HG03135 (cell line): ENCODE results near the gene IRF2.

Source experiments
- ATAC-seq: cut with Tn5 transposase; IDR thresholded peaks from one replicate; pipeline ENCODE4 v1.9.1; 2021; ENCODE audit warnings: mild to moderate bottlenecking, moderate library complexity; ENCODE audit not compliant: unreplicated experiment

The IRF2 gene

DNA sequence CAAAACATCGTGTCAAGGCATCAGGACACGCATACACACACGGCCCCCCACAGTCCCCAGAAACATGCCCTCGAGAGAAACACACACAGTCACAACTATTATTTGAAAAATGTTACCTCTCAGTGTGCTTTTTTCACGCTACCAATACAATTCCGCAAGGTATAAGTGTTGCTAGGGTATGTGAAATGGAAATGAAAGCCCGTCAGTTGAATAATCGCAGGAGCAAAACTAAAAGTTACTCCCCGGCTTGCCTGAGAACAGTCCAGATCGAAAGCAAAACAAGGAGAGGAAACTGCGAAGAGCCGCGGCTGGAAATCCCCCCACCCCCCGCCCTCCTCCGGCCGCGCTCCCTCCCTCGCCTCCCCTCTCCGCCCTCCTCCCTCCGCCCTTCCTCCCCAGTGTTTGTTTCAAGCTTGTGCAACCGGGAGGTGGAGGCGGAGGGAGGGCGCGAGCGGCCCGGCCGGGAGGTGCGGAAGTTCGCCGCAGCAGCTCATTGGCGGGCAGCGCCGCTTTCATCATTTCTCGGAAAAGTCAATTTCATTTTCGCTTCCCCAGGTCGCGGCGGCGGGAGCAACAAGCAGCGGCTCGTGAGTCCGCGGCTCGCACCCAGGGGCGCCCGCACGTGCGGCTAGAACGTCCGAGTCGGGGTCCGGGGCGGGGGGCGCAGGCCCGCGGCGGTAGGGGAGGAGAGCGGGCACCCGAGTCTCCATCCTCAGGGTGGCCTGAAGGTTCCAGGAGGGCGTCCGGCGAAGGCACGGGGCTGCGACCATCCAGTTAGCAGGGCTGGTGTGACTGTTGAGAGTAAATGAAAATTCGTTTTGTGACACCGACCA lies at the start of gene IRF2:
IRF2 (minus strand) TSS at position 288 of the 833 bp plus-strand sequence. CDS start 45,486 bp downstream, outside the sequence.
- peak; percentile 61 for ATAC-seq

DNA sequence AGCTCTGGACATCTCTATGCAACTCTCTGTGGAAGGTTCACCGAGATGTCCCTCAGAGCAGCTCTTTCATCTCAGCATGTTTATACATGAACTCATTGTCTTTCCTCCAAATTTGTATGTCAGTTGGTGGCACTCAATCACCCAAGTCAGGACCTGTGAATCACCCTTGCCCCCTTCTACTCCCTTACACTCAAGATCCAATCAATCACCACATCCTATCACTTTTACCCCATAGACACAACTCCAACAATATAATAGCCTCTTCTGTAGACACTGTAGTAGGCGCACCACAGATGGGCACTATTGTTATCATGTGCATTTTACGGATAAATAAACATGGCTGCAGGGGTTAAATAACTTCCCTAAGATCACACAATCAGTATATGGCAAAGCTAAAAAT lies 41.3 kb upstream of the IRF2 start:
- no peak for ATAC-seq

DNA sequence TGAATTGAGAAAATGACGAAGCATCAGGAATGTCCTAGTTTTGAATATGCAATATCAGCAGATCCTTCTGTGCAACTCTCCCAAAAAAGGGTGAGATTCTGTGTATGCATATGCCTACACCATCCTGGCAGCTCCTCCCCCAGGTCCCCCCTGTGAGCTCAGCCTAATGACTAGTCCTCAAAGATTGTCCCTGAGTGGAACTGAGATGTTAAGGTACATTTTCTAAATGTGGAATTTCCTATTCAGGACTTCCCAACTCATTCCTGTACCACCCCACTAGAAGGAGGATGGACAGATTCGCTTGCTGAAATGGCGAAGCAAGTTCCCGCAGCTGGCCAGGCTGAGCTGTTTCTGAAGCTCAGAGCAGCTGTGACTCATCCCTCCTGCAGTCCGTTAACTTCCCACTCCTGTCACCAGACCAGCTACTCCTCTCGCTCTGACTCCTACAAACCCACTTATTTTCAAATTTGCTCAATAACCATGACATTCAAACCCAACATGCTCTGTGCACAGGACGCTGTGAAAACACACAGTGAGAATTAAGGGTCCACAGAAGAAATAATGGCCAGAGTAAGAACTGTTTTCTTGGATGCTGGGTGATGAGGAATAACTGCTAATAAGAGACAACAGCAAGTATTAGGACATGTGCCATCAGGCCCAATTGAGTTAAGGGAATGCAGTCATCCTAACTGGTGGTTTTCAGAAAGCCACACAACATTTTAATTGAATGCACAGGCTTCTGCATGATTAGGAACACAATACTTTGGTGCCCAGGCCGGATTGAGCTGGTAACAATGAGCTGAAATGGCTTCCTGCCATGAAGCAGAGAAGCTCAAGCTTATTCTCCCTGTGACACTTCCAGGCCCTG lies 40.0 kb upstream of the IRF2 start:
- peak; percentile 96 for ATAC-seq

DNA sequence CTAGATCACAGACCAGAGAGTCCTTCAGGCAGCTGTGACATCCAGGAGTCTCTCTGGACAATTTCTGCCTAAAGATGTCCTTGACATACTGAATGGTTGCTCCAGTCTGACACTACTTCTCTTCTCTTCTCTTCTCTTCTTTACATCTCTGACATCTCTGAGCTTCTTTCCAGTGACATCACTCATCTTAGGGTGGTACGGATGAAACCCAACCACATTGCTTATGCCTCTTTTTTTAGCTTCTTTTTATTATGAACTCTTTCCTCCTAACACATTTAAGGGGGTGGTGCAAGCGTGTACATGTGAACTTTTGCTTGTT lies 39.4 kb upstream of the IRF2 start:
- ATAC-seq, result peak; percentile 26

DNA sequence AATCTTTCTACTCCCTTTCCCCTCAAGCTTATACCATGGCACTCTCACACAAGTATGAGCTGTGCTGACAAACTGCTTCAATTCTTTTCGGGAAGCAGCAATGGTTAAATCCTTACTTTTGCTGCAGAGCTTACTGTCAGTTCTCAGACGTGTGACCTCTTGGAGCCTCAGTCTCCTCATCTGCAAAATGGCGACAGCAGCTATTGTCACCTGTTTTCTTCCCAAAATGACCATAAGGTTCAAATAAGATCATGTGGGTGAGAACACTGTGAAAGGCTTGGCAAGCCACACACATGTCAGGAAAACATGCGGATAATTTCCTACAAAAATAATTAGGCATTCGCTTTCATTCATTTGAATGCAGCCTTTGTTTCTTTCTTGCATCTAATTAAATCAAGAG lies 36.8 kb upstream of the IRF2 start:
- no peak for ATAC-seq

DNA sequence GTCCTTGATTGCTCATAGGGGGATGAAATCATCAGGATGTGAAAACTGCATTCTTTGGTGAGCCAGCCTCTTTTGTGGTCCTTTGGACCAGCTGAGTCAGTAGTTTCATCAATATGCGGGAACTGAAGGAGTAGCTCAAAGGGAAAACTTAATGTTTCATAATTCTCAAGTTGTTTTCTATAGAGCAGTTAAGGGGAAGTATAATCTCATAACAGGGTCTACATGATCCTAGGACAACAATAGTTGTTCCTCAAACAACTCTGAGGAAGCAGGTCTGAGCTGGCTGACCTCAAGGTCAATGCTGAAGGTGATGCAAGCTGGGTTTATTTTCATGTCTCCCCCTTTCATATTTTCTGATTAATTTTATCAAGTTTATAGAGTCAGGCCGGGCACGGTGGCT lies 36.1 kb upstream of the IRF2 start:
- ATAC-seq, result no peak

DNA sequence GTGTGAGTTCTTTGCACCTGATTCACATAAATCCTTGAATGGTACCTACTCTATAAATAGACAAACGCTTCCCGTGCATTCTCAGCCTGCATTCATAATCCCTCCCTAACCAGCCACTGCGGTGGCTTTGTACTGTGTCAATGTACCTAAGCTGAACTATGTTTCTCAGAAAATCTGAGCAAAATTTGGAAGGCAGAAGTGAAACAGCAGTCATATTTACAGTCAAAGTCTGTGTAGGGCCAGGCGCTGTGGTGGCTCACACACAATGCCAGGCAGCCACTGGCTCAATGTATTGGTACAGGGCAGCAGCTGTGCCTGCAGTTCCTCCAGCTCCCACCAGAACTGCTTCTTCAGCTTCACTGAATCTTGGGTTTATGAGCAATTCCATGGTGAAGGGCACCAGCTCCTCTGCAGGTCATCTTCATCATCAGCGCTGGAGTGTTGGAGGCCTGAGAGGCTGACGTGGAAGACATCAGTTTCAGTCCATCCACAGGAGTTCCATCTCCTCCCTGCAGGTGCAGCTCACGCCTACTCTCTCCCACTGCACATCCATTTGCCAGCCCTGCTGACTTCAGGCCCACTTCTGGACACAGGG lies 32.3 kb upstream of the IRF2 start:
- ATAC-seq, result peak; percentile 99

DNA sequence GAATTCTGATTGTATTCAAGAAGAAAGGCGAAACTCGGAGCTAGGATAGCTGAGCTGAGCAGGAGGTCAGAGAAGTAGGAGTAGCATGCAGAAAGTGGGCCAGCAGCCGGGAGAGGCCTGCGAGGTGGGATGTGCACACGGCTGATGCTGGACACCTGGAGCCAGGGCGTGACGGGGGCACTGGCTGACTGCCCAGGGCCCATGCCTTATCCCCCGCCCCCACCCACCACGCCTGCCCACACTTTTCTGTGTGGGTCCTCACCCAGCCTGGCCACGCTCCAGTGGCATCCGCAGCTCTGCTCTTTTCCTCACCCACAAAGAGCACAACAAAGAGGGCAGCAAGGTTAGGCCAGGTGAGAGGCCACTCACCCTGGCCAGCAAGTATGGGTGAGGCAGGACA lies 30.0 kb upstream of the IRF2 start:
- ATAC-seq, result no peak

DNA sequence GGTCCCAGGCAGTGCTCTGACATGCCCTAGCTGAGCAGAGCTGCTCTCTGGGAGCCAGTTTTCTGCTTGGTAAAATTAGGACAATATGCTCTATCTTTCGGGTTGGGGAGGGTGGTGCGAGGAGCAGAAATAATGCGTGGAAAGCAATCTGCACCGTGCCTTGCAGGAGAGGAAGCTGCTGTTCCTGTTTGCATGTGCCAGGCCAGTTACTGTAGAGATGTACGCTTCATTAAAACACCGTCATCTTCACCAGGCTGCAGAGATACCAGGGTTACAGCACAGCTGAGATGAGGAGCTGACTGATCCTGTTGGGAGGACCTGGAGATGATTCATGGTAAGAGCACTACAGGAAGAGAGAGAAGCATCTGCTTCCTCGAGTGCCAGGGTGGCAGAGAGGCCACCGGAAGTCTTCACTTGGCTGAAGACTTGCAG lies 29.5 kb upstream of the IRF2 start:
- no peak for ATAC-seq

DNA sequence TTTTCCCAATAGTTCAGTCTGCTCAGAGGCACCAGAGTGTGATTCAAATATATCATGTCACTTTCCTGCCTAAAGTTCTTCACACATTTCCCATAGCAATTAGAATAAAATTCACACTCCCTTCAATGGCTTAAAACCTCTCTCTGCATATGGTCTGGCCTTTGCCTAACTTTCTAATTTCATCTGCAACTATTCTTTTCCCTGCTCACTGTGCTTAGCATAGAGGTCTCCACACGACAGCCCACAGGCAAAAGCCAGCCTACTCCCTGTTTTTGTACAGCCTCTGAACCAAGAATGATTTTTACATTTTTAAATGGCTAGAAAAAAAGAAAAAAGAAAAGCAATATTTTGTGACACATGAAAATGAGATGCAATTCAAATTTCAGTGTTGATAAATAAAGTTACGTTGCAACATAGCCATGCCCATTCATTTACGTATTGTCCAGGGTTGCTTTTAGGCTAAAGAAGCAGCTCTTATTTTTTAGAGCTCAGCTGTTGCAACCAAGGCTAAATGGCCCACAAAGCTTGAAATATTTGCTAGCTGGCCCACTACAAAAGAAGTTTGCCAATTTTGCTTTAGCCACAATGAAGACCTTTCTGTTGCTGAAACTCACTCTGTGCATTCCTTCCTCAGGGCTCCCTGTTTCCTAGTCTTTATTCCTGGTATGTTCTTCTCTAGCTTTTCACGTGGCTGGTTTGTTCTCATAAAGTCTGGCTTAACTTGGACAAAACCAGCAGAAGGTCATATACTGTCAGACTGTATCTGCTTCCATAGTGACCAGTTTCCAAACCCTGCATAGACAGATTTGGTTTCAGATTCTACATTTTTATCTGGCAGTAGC lies 26.6 kb upstream of the IRF2 start:
- ATAC-seq, result no peak

DNA sequence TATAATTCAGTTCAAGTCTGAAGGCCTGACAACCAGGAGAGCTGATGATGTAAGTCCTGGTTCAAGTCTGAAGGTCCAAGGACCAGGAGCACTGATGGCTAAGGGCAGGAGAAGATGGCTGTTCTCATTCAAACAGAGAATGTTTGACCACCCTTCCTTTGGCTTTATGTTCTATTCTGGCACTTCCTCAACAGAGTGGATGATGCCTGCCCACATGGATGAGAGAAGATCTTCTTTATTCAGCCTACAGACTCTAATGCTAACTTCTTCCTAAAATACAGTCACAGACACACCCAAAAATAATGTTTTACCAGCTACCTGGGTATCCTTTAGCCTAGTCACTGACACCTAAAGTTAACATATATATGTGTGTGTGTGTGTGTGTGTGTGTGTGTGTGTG lies 25.6 kb upstream of the IRF2 start:
- no peak for ATAC-seq

DNA sequence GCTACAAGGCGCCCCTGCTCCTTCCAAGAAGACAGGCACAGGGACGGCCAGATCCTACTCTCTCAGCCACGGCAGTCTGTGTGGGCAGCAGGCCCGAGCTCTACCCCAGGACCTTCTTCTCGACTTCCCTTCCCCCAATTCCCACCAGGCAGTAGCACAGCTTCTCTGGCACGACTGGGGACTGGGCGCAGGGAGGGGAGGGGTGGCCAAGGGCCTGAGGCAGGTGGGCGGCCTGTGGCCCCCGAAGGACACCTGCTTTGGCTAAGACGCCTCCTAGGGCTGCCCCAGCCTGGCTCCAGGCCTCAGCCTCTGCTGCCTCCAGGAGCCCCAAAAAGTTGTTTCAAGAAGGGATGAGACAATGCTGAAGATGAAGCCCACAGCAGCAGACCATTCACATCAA lies 24.2 kb upstream of the IRF2 start:
- no peak for ATAC-seq

DNA sequence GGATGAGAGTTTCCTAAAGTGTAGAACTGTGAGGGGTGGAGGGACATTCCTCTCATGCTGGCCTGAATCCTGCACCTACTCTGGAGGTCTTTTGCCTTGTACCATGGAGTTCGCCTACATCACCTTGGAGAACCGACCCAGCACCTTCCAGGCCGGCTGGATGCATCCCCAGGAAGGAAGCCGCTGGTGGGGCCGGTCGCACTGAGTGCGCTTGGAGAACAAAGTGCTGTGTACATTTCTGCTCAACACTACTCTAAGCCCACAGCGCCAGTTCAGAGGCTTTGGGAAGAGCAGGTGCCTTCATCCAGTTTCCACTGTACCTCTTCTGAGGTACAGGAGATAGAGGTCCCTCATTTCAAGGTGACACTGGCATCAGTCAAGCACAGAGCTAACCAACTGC lies 15.4 kb upstream of the IRF2 start:
- no peak for ATAC-seq

DNA sequence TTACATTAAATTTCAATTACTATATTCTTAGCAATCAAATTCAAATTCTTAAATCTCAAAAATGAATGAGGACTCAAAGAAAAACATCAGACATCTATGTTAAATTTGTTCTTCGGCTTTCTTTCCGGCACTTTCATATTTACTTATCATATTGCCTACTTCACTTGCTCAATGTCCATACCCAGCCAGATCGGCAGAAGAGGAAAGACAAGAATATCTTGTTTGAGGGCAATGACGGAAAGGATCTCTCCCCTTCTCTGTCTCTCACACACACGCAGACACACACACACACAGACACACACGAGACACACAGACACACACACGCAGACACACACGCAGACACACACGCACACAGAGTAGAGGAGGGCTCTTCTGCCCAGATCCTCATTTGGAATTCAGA lies 13.2 kb upstream of the IRF2 start:
- ATAC-seq, result no peak

DNA sequence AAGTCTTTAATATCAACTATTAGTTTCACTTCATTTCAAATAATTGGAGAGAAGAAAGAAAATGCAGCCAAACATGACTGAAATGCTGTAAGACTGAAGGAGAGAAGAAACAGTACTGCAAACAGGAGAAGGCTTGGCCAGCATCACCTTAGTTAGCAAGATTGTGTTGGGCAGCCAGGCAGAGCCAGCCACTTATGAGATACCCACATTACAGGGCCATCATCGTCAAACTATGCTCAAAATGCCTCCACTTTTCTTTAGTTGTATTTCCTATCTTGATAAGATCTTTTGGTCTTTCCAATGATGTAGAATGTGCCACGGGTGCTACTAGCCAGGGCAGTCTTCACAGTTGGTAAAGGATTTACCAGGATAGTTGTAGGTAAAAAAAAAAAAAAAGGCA lies 10.9 kb upstream of the IRF2 start:
- no peak for ATAC-seq

DNA sequence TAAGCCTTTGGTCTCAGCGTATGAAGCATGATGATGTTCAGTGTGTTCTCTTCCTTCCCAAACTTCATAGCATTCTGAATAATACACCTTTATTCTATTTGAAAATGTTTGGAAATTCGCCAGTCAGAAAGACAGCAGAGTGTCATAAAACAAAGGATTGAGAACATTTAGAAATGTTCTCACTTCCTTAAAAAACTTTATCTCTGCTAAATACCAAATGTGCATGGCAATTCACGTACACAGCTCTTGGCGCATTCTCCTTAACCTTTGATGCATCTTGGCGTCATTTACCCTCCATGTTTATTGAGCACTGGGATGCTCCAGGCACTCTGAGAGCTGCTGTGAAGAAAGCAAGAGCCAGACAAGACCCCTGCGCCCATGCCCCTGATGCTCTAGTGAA lies 7.2 kb upstream of the IRF2 start:
- ATAC-seq, result no peak

DNA sequence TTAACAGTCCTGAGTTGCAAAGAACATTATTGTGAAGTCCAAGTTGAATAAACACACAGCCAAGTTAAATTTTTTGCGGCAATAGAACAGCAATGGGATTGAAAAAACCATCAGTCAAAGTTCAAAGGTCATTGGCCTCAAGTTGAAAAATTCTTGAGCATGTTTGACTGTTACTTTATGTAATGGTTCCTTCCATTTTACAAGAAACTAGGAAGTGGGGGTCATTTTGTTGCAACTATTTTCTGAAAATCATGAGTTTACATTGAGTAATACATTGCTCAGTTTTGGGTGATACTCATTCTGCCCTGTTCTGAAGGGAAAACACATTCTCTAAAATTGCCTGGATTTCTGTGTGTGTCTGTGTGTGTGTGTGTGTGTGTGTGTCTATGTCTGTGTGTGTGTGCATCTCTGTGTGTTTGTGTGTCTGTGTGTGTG lies 5.2 kb upstream of the IRF2 start:
- ATAC-seq, result no peak

DNA sequence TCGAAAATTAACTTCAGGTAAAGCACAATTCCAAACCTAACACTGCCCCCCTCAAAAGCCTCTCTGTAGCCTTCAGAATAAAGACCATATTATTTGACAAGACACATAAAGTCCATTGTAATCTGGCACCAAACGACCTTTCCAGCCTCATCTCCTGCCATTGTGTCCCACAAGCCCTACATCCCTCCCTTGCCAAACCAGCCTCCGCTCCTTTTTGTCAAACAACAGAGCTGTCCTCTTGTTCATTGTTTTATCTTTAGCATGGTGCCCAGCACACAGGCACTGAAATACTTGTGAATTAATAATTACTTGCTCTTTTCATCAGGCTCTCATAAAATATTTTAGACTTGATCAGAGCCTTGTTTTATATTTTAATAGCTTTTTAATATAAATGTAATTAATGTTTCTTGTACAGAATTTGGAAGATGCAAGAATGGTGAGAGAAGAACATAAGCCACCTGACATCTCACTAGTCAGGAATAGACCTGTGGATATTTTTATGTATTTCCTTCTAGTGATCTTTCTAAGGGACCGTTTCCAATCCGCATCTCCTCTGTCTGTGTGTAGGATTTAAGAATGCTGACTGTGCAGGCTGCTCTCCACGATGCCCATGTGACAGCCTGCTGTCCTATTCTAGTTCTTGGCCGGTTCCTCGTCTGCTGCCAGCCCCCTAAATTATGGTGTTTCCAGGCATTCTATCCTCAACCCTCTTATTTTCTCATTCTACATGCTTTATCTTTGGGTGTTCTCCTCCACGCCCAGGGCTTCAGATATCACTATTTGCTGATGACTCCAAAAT lies 3.0 kb upstream of the IRF2 start:
- ATAC-seq, result no peak

DNA sequence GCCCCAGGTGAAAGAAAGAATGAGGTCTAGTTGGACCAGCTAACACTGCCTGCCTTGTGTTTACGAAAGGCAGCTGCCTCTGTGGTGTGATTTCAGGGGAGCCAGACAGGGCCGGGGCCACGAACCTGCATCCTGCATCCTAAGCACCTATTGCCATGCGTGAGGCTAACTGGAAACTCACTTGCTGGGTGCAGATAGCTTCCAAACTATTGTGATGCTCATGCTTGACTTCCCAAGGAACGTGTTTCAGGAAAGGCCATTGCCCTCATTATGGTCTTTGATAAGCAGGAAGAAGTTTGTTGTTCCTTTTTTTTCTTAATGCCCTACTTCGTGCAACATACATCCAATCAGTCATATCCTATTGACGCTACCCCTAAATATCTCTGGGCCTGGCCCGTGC lies 2.3 kb upstream of the IRF2 start:
- no peak for ATAC-seq

DNA sequence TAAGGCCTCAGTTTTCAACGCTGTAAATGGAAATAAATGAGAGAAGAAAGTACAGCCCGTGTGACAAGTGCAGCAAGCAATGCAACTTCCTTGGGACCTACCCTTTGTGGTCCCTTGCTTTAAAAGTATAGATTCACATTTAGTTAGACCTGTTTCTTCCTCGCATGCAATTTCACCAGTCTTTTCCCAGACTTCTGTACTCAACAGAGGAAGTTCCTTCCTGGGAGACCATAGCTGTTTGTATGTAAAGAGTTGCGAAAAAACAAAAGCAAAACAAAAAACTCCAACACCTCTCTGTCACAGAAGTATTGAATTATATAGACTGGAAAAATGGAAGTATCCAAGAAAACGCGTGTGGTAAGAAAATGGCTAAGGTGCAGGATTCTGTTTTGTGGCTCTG lies 1.1 kb upstream of the IRF2 start:
- no peak for ATAC-seq
